Bronchial epithelial cell (primary cell): ENCODE measurements around the gene RAD51B. TPM values are rescaled to one million over a fixed set of nuclear protein-coding genes. Genes with fewer than 3 reads are reported as not detected.

Source experiments
- DNase-seq: peaks from one replicate; pipeline ENCODE4 v3.0.0-alpha.2; 2010; ENCODE audit warnings: low read depth
- FAIRE-seq: peaks from 2 replicates; lab custom pipeline; 2011; peaks lifted over from hg19 to GRCh38; lab: Jason Lieb, UNC
- H3K27me3 ChIP-seq: 2 replicates; pipeline ENCODE4 v1.5.1; 2011; ENCODE audit warnings: low read length; ENCODE audit not compliant: control insufficient read depth, insufficient read depth
- H3K36me3 ChIP-seq: 2 replicates; pipeline ENCODE4 v1.5.1; 2011; ENCODE audit warnings: low read length; ENCODE audit not compliant: control insufficient read depth, insufficient read depth
- H3K4me3 ChIP-seq: 2 replicates; pipeline ENCODE4 v1.5.1; 2011; ENCODE audit warnings: mild to moderate bottlenecking, low read depth, low read length, control low read depth
- CTCF ChIP-seq: IDR thresholded peaks from 2 replicates; pipeline ENCODE4 v1.5.1; 2011; ENCODE audit warnings: mild to moderate bottlenecking, moderate library complexity, low read length, control low read depth, inconsistent platforms; ENCODE audit not compliant: insufficient read depth, severe bottlenecking
- total RNA-seq: library from RNA; depleted of rRNA; stranded (reverse); fragments of >200 nt; gene quantifications from 2 replicates; pipeline ENCODE4 v1.2.1, GENCODE V29; 2014

RAD51B gene
- total RNA-seq, 1 donor from 2014 or later: 12.1 TPM

DNA sequence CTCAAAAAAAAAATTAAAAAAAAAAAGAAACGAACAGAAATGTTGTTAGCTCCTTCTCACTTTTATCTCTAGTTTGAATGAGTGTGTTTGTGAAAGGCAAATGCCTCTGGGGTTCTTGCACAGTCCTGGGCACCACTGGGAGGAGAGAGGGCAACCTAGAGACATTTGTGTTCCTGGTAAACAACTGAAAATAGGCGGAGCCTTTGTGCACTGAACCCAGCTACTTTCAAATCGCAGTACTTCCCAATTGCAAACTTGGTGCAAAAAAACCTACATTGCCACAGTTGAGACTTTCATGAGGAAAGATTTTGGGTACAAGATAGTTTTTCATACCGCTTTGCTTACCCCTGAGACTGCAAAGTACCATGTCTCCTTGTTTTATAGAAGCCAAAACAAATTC lies 543.3 kb downstream of the RAD51B start:
- Histone ChIP-seq H3K27me3 (no peaks in the 10 kb centered on the region), H3K36me3 (no peaks in the 10 kb centered on the region), H3K4me3 (no peak overlapping the region)
- no peak for FAIRE-seq
- no peak for DNase-seq
- TF ChIP-seq CTCF: no peak

- Histone ChIP-seq H3K36me3 (no peaks in the 10 kb centered on the region), H3K4me3 (no peak overlapping the region), H3K27me3 (no peaks in the 10 kb centered on the region)
- FAIRE-seq: no peak
- TF ChIP-seq CTCF: no peak
- DNase-seq: no peak
Observed at GRCh38 chr14:68363466-68363842, 543.9 kb downstream of the RAD51B start.

DNA sequence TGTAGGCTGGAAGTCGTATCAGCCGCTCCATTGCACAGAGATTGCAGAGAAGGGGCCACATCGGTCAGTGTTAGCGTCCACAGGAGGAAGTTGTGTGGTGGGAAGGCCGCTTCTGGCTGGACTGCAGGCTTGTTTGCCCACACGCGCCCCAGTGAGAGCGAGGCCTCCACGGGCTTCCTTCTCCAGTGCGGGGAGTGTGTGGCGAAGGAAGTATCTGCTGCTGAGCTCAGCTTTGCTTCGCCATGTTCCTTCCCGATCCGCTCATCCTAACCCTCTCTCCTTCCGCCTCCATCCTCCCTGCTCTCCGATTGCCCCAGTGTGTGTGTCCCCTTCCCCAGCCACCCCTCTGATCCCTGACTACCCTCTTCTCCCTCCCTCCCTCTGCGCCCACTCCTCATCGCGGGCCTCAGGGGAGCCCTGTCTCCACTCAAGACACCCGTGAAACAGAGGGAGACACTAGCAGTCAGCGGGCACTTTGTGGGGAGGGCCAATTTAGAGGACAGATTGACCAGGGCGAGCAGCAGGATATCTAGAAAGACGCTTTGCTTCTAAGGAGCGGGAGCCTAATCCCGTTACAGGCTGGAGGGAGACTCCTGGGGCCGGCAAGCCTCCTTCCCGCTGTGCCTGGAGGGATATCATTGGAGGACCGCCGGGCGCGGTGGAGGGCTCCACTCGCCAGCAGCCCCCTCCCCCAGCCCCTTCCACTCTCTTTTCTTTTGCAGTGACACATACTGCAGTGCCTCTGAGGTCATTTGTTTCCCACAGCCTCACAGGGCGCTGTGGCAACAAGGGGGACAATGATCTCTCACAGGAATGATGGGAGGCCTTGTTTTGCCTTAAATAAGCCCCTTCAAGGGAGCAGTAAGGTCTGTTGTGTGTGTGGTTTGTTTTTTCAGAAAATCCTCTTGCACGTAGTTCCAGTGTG lies 544.5 kb downstream of the RAD51B start:
- H3K36me3 ChIP-seq: no peaks in the 10 kb centered on the region
- FAIRE-seq: no peak
- DNase-seq: no peak

GRCh38 chr14:68364792-68365192 lies 545.2 kb downstream of the RAD51B start:
- no peaks in the 10 kb centered on the region for H3K27me3 ChIP-seq
- no peak for TF ChIP-seq CTCF
- FAIRE-seq (no peak), DNase-seq (peak; percentile 34)
- H3K36me3 ChIP-seq: no peaks in the 10 kb centered on the region
- H3K4me3 ChIP-seq: no peak overlapping the region

More for the DNA sequence above, 544.5 kb downstream of the RAD51B start:
- no peak for TF ChIP-seq CTCF
- H3K4me3 ChIP-seq: no peak overlapping the region
- H3K27me3 ChIP-seq: no peaks in the 10 kb centered on the region

DNA sequence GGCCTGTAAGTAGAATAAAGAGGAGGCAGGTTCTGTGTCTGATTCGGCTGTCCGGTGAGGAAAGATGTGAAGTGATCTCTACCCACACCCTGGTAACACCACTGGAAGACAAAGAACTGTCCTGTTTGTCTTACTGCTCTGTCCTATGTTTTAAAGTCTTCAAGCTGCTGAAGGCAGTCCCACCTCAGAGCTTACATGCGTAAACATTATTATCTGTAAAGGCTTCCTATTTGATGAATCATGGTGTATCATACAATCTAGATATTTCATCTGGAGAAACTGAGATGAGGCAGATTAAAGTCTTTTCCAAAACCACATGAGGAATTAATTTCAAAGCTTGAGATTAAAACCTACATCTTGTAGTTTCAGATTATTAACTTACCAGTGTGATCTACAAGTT lies 545.6 kb downstream of the RAD51B start:
- no peak overlapping the region for H3K4me3 ChIP-seq
- no peak for TF ChIP-seq CTCF

More for the DNA sequence above, 545.6 kb downstream of the RAD51B start:
- Histone ChIP-seq H3K36me3 (no peaks in the 10 kb centered on the region), H3K27me3 (no peaks in the 10 kb centered on the region)
- DNase-seq (peak; percentile 85), FAIRE-seq (no peak)
